IMR-90 (cell line): ENCODE data around the gene TFEB. TPM values are rescaled to one million over a fixed set of nuclear protein-coding genes. Genes with fewer than 3 reads are reported as not detected.

Source experiments
- ATAC-seq: fragments of 200-7000 bp; cut with Tn5 transposase; 2 replicates; pipeline ENCODE4 v1.9.1; 2020; ENCODE audit warnings: low read depth, mild to moderate bottlenecking, moderate library complexity
- BruUV-seq: library from RNA; stranded (reverse); fragments of 400-500 nt; replicated peaks from 2 replicates; lab custom pipeline; 2021; lab: Mats Ljungman, UMichigan
- CTCF ChIA-PET: fragments of 300-600 bp; formaldehyde crosslinking; extraction: SDS; loops from one replicate; lab custom pipeline; 2021; ENCODE audit warnings: antibody characterized with exemption; lab: Yijun Ruan, JAX
- POLR2A ChIA-PET: fragments of 300-600 bp; sonication (Branson Sonifier 250); formaldehyde crosslinking; loops from one replicate; lab custom pipeline; 2022; ENCODE audit warnings: antibody characterized with exemption; ENCODE audit not compliant: unreplicated experiment; lab: Charles Lee
- DNase-seq: peaks from one replicate; pipeline ENCODE4 v3.0.0; 2013
- H2AFZ ChIP-seq: replicated peaks from 2 replicates; pipeline ENCODE3; 2013; ENCODE audit warnings: low read length, mild to moderate bottlenecking; ENCODE audit not compliant: poor library complexity
- H2AK5ac ChIP-seq: 2 replicates; pipeline ENCODE4 v1.6.1; 2013; ENCODE audit warnings: low read depth, low read length, inconsistent platforms
- H2AK9ac ChIP-seq: replicated peaks from 2 replicates; pipeline ENCODE3; 2013; ENCODE audit warnings: mild to moderate bottlenecking, low read depth, low read length, moderate library complexity; ENCODE audit not compliant: poor library complexity
- H2BK120ac ChIP-seq: 2 replicates; pipeline ENCODE4 v1.6.1; 2013; ENCODE audit warnings: low read depth, low read length, inconsistent platforms
- H2BK15ac ChIP-seq: 3 replicates; pipeline ENCODE4 v1.6.1; 2013; ENCODE audit warnings: low read depth, low read length, inconsistent platforms
- H2BK20ac ChIP-seq: 2 replicates; pipeline ENCODE4 v1.6.1; 2013; ENCODE audit warnings: low read depth, mild to moderate bottlenecking, inconsistent platforms, low read length, moderate library complexity
- H2BK5ac ChIP-seq: 2 replicates; pipeline ENCODE4 v1.6.1; 2013; ENCODE audit warnings: mild to moderate bottlenecking, low read depth, low read length, inconsistent platforms; ENCODE audit not compliant: poor library complexity, severe bottlenecking
- H3K14ac ChIP-seq: replicated peaks from 2 replicates; pipeline ENCODE4 v1.6.1; 2013; ENCODE audit warnings: low read depth, low read length, inconsistent platforms
- H3K18ac ChIP-seq: 2 replicates; pipeline ENCODE4 v1.6.1; 2013; ENCODE audit warnings: low read depth, low read length, control low read depth
- H3K23ac ChIP-seq: 2 replicates; pipeline ENCODE4 v1.6.1; 2013; ENCODE audit warnings: low read depth, low read length, inconsistent platforms
- H3K27ac ChIP-seq: 2 replicates; pipeline ENCODE4 v1.5.1; 2013; ENCODE audit warnings: mild to moderate bottlenecking, control low read depth, low read length; ENCODE audit not compliant: insufficient read depth
- H3K27me3 ChIP-seq: 2 replicates; pipeline ENCODE4 v1.6.1; 2013; ENCODE audit warnings: low read length; ENCODE audit not compliant: control insufficient read depth, insufficient read depth
- H3K36me3 ChIP-seq: 2 replicates; pipeline ENCODE4 v1.6.1; 2013; ENCODE audit warnings: low read length, mixed read lengths; ENCODE audit not compliant: control insufficient read depth, insufficient read depth
- H3K4ac ChIP-seq: 2 replicates; pipeline ENCODE4 v1.6.1; 2013; ENCODE audit warnings: low read depth, low read length, inconsistent platforms
- H3K4me1 ChIP-seq: 2 replicates; pipeline ENCODE4 v1.6.1; 2013; ENCODE audit warnings: low read length, mixed read lengths; ENCODE audit not compliant: control insufficient read depth, insufficient read depth
- H3K4me2 ChIP-seq: 2 replicates; pipeline ENCODE4 v1.6.1; 2013; ENCODE audit warnings: low read depth, mild to moderate bottlenecking, control low read depth, low read length, moderate library complexity
- H3K4me3 ChIP-seq: 2 replicates; pipeline ENCODE4 v1.5.1; 2013; ENCODE audit warnings: low read depth, mild to moderate bottlenecking, control low read depth, low read length, moderate library complexity; ENCODE audit not compliant: insufficient read depth
- H3K56ac ChIP-seq: 2 replicates; pipeline ENCODE4 v1.6.1; 2013; ENCODE audit warnings: low read length, inconsistent platforms; ENCODE audit not compliant: insufficient read depth; ENCODE audit errors: extremely low read depth
- H3K79me1 ChIP-seq, 2 experiments: 2 replicates each; pipeline ENCODE4 v1.6.1; 2013; ENCODE audit warnings: low read length in 2 of 2, inconsistent platforms in 1 of 2, low read depth in 1 of 2
- H3K9ac ChIP-seq: 2 replicates; pipeline ENCODE4 v1.6.1; 2013; ENCODE audit warnings: low read depth, low read length, control low read depth
- H3K9me1 ChIP-seq: 2 replicates; pipeline ENCODE4 v1.6.1; 2013; ENCODE audit warnings: low read length, inconsistent platforms; ENCODE audit not compliant: insufficient read depth
- H3K9me3 ChIP-seq: 2 replicates; pipeline ENCODE4 v1.6.1; 2013; ENCODE audit warnings: low read length; ENCODE audit not compliant: control insufficient read depth, insufficient read depth
- H4K20me1 ChIP-seq: 2 replicates; pipeline ENCODE4 v1.6.1; 2013; ENCODE audit warnings: low read length, inconsistent platforms; ENCODE audit not compliant: insufficient read depth
- H4K5ac ChIP-seq: 2 replicates; pipeline ENCODE4 v1.6.1; 2013; ENCODE audit warnings: mild to moderate bottlenecking, low read depth, low read length, control low read depth
- H4K8ac ChIP-seq, 2 experiments: 2 replicates each; pipeline ENCODE4 v1.6.1; 2013; ENCODE audit warnings: low read depth in 2 of 2, low read length in 2 of 2, control low read depth in 1 of 2, inconsistent platforms in 1 of 2
- H4K91ac ChIP-seq: 2 replicates; pipeline ENCODE4 v1.6.1; 2013; ENCODE audit warnings: low read depth, low read length, inconsistent platforms; ENCODE audit not compliant: insufficient read depth
- CTCF ChIP-seq: conservative IDR thresholded peaks from 2 replicates; pipeline ENCODE4 v1.5.1; 2012; ENCODE audit warnings: mild to moderate bottlenecking, low read depth, low read length, improper control_type of control experiment
- USF2 ChIP-seq: fragments of 150-350 bp; IDR thresholded peaks from 2 replicates; pipeline ENCODE4 v1.6.1; 2017; ENCODE audit warnings: mild to moderate bottlenecking, antibody characterized with exemption, low read length, low read depth
- WGBS, 2 experiments: methylation state at CpG; one replicate each; pipeline versions ENCODE4 v1.1.5 to v1.1.7; 2013; ENCODE audit warnings: missing lambda C conversion rate in 2 of 2; ENCODE audit not compliant: insufficient read length in 1 of 2; ENCODE audit errors: extremely low coverage in 2 of 2; 5-methylcytosine and 5-hydroxymethylcytosine counted together
- dilution Hi-C: fragments of 300-500 bp; cut with HindIII; formaldehyde crosslinking; loops from one replicate; pipeline ENCODE4 v1.14.3; 2018; ENCODE audit warnings: low sequenced_read_pairs; ENCODE audit not compliant: unreplicated experiment
- in situ Hi-C: fragments of 300-500 bp; cut with MboI; formaldehyde crosslinking; loops from 3 replicates; pipeline ENCODE4 v1.14.3; 2019; ENCODE audit warnings: low sequenced_read_pairs, inconsistent platforms, mixed read lengths
- intact Hi-C: fragments of 100-400 bp; cut with micrococcal nuclease; formaldehyde crosslinking; loops from 2 replicates; pipeline ENCODE4 v1.10.0; 2022
- polyA plus RNA-seq, 3 experiments: library from polyadenylated mRNA; depleted of rRNA; stranded (reverse); fragments of >200 nt; gene quantifications; 2 replicates each; pipeline ENCODE4 v1.2.3, GENCODE V29; 2012; ENCODE audit warnings: low replicate concordance in 1 of 3
- total RNA-seq: library from RNA; depleted of rRNA; stranded (reverse); fragments of >200 nt; gene quantifications from 2 replicates; pipeline ENCODE4 v1.2.3, GENCODE V29; 2012

Gene TFEB
- total and polyA plus RNA-seq, 2 of the 4 experiments (the other 2 are of a cell fraction) = 4.5 to 4.9 TPM

GRCh38 chr6:41720783-41721182 lies 14.6 kb downstream of the TFEB start:
- ChIA-PET CTCF (interaction anchor here (0.9 kb wide), 1 partner anchor 15 kb away, joined by 4 read pairs; no protein-coding TSS in a partner anchor), POLR2A (no interaction called here)
- in situ Hi-C loops (no loop called here), intact Hi-C loops (no loop called here), dilution Hi-C loops (no loop called here)
- TF ChIP-seq CTCF = no peak
- no peak for TF ChIP-seq USF2
- Histone ChIP-seq H2BK15ac (no peak overlapping the region), H3K4ac (no peak overlapping the region), H3K9me3 (no peaks in the 10 kb centered on the region), H2BK20ac (no peak overlapping the region), H2AK9ac (no peak overlapping the region), H3K23ac (no peak overlapping the region), H4K20me1 (no peaks in the 10 kb centered on the region), H3K9me1 (peaks cover 18% of the 10 kb centered on the region), H3K79me1 (peaks cover 11 to 14% of the 10 kb centered on the region in 2 experiments), H3K4me2 (no peak overlapping the region), H3K4me3 (no peak overlapping the region), H3K14ac (no peak overlapping the region), H2AK5ac (no peak overlapping the region), H4K91ac (no peak overlapping the region), H2AFZ (no peak overlapping the region), H2BK120ac (no peak overlapping the region), H3K18ac (no peak overlapping the region), H3K4me1 (peaks cover 25% of the 10 kb centered on the region), H2BK5ac (no peak overlapping the region), H3K27me3 (no peaks in the 10 kb centered on the region), H3K9ac (no peak overlapping the region), H3K27ac (no peak overlapping the region), H3K56ac (no peak overlapping the region), H3K36me3 (no peaks in the 10 kb centered on the region), H4K8ac (no peak overlapping the region), H4K5ac (no peak overlapping the region)
- WGBS, 2 experiments = 90% methylated on average over 2 of the region's 2 CpGs; no CpG with 5 or more reads in 1 of the 2 experiments
- DNase-seq (no peak), ATAC-seq (no peak)
- BruUV-seq = no TSS peak
